GM13977 (cell line): ENCODE measurements around the gene CREB3L4.

Source experiments
- DNase-seq: peaks from one replicate; pipeline ENCODE4 v3.0.0; 2012; ENCODE audit warnings: low spot score
- CTCF ChIP-seq: IDR thresholded peaks from 2 replicates; pipeline ENCODE4 v1.5.1; 2012; ENCODE audit warnings: mild to moderate bottlenecking, control low read depth; ENCODE audit not compliant: insufficient read depth; ENCODE audit errors: extremely low read depth, missing control alignments
- in situ Hi-C: fragments of 300-500 bp; cut with MboI; formaldehyde crosslinking; loops from one replicate; pipeline ENCODE4 v1.12.0; 2022; ENCODE audit warnings: low sequenced_read_pairs, low pct_unique_long_range_greater_than_20kb, mixed read lengths, inconsistent platforms; ENCODE audit not compliant: unreplicated experiment

CREB3L4 gene

GRCh38 chr1:154019940-154020339 lies 52.2 kb downstream of the CREB3L4 start:
- DNase-seq: no peak
- in situ Hi-C loops: no loop called here
- no peak for TF ChIP-seq CTCF
